GM08714 (cell line): ENCODE data around the gene GDPD2.

ENCODE experiments used
- H3K4me3 ChIP-seq: fragments of 200-500 bp; sonication (Bioruptor generic); 2 replicates; pipeline ENCODE4 v1.5.1; 2014; ENCODE audit warnings: mild to moderate bottlenecking, low read length, inconsistent platforms
- ZNF274 ChIP-seq: IDR thresholded peaks from 2 replicates; pipeline ENCODE4 v1.6.1; 2012; ENCODE audit warnings: mild to moderate bottlenecking, low read depth, low read length

The GDPD2 gene

GRCh38 chrX:70432936-70433847, 10.1 kb downstream of the GDPD2 start:
- no peak for TF ChIP-seq ZNF274
- peak overlapping the region; percentile 12; the same call in 1 of the 2 replicates for H3K4me3 ChIP-seq

- peak overlapping the region; percentile 56; the same call in 1 of the 2 replicates for H3K4me3 ChIP-seq
- TF ChIP-seq ZNF274 = no peak
Observed at GRCh38 chrX:70433848-70434351, 10.8 kb downstream of the GDPD2 start.

DNA sequence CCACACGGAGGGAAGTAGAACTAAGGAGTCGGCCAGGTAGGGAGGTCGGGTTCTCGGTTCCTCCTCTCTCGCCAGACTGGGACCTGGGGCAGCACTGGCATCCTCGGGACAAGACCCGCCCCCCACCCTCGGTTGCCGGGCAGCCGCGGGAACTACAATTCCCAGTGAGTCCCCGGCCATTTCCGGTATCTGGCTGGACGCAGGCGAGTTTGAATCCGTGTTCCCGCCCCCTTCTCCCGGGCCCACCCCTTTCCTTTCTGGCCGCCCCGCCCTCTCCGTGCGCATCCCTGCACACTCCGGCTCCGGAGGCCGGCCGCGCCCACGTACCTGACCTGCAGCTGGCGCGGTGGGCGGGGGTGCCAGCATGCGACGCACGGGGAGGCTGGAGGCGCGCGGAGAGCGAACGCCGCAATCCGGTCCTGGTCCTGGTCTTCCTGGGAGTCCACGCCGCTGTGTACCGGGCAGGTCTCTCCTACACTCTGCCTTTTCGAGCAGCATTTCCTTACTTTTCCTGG, 11.3 kb downstream of the GDPD2 start:
- TF ChIP-seq ZNF274 = no peak
- peak overlapping the region; percentile 56; the same call in 1 of the 2 replicates for H3K4me3 ChIP-seq

DNA sequence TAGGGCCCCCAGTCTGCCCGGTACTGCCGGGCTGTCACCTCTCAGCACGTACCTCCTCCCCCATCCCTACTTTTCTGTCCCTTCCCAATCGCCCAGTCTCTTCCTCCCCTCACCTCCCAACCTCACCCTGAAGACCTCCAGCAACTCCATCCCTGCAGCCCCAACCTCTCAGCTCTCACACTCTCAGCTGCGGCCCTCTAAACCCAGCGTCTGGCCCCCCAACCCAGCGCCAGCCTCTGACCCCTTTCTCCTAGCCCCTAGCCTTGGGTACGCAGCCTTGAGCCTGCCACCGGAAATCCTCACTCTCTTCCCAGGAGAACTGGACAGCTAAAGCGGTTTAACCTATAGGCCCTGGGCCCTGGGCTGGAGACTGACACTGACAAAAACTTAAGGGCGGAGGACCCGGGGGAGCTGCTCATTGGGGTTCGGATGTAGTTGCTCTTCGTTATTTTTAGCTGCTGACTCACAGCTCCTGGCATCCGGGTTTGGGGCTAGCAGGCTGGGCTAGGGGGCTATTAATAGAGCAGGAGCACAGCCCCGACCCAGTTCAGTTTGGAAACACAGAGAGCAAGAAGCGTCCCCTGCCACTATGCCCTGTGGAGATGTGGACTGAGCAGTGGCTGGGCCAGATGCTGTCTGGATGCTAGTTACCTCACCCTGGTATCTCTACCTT, 11.9 kb downstream of the GDPD2 start:
- H3K4me3 ChIP-seq = peak overlapping the region; percentile 56; the same call in 1 of the 2 replicates
- no peak for TF ChIP-seq ZNF274

DNA sequence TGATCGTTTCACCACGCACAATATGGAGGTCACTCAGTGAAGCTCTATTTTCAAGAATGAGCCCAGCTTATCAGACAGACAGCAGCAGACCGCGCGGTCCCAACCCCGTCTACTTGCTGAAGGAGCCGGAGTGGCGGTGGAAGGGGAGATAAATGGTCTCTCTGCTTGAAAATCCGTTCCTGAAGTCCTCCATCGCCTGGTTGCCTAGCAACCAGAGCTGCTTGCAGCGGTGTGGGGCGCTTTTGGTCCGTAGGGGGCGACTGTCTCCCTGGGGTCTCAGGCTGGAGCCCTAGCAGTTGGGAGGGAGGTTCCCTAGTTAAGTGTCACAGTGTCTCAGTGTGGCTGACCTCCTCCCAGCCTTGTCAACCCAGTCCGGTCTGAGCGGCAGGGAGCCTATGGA, 13.2 kb downstream of the GDPD2 start:
- no peak for TF ChIP-seq ZNF274
- H3K4me3 ChIP-seq = no peak overlapping the region

- H3K4me3 ChIP-seq = no peak overlapping the region
- no peak for TF ChIP-seq ZNF274
Observed at GRCh38 chrX:70437011-70437410, 13.9 kb downstream of the GDPD2 start.

GRCh38 chrX:70437921-70438665, 15.0 kb downstream of the GDPD2 start:
- no peak for TF ChIP-seq ZNF274

DNA sequence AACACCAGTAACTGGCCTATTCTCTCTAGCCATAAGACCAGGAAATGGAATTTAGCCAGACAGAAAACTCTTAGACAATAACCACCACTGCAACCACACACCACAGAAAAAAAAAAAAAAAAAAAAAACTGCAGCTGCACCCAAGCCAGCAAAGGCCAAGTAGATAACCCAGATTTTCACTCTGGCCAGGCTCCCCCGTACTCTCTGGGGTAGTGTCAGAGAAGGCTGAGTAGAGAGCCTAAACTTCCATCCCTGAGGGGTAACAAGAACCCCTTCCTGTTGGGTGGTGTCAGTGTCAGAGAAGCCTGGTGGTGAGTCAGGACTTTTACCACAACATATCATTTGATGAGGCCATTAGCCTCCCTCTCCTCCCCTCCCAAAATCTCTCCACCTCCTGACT, 15.9 kb downstream of the GDPD2 start:
- TF ChIP-seq ZNF274 = no peak
- no peak overlapping the region for H3K4me3 ChIP-seq

More at GRCh38 chrX:70437921-70438665, 15.0 kb downstream of the GDPD2 start:
- H3K4me3 ChIP-seq = no peak overlapping the region

DNA sequence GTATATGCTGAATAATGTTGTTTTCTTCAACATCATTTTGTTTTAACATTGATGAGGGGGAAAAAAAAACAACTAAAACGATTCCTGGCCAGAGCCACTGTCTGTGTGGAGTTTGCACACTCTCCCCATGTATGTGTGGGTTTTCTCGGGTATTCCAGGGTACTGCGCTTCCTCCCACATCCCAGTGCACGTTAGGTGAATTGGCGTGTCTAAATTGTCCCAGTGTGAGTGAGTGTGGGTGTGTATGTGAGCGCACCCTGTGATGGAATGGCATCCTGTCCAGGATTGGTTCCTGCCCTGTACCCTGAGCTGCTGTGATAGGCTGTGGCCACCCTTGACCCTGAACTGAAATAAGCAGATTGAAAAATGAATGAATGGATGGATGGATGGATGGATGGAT, 19.1 kb downstream of the GDPD2 start:
- TF ChIP-seq ZNF274 = no peak

GRCh38 chrX:70444326-70444945, 21.3 kb downstream of the GDPD2 start, which contains the start of gene DLG3:
TSS of gene DLG3 (plus strand) at chrX:70444835. CDS start at chrX:70445202, 367 bp downstream.
- H3K4me3 ChIP-seq = no peak within 1 kb of the TSS
- no peak for TF ChIP-seq ZNF274

More for the DNA sequence above, 19.1 kb downstream of the GDPD2 start:
- no peak overlapping the region for H3K4me3 ChIP-seq

DNA sequence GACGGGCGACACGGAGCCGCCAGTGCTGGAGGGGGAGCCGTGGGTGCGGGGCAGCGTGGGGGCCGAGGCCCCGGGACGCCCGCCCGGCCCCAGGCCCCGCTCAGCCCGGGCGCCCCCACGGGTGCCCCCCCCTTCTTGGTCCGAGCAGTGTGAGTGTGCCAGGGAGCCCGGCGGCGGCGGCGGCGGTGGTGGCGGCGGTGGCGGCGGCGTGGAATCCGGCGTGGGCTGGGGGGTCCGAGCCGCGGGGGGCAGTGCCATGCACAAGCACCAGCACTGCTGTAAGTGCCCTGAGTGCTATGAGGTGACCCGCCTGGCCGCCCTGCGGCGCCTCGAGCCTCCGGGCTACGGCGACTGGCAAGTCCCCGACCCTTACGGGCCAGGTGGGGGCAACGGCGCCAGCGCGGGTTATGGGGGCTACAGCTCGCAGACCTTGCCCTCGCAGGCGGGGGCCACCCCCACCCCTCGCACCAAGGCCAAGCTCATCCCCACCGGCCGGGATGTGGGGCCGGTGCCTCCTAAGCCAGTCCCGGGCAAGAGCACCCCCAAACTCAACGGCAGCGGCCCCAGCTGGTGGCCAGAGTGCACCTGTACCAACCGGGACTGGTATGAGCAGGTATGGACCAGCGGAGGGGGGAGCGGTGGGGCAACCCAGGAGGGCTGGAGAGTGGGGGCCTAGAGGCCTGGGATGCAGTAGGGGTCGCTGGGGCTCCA, 22.0 kb downstream of the GDPD2 start:
- no peak overlapping the region for H3K4me3 ChIP-seq
- TF ChIP-seq ZNF274 = no peak

GRCh38 chrX:70445951-70446350, 22.8 kb downstream of the GDPD2 start:
- TF ChIP-seq ZNF274 = no peak
- H3K4me3 ChIP-seq = no peak overlapping the region
